Measurements from ENCODE around the gene GALNT2.

The GALNT2 gene

GRCh38 chr1:230066466-230067404 is at the start of gene GALNT2:
Gene GALNT2, plus strand, starts transcription at chr1:230067238. Its CDS starts 43 bp downstream, at chr1:230067281.
- DNase-seq (ENCODE audit: low spot score): peak; percentile 93

GRCh38 chr1:230020451-230020850 is 46.6 kb upstream of the GALNT2 start:
- DNase-seq (ENCODE audit: low spot score): no peak

GRCh38 chr1:230022666-230023380 is 44.2 kb upstream of the GALNT2 start:
- DNase-seq (ENCODE audit: low spot score): no peak

- DNase-seq (ENCODE audit: low spot score): no peak
Measured at GRCh38 chr1:230025686-230026085, 41.4 kb upstream of the GALNT2 start.

- no peak for DNase-seq (ENCODE audit: low spot score)
Measured at GRCh38 chr1:230026139-230026538, 40.9 kb upstream of the GALNT2 start.

GRCh38 chr1:230026572-230026971 is 40.5 kb upstream of the GALNT2 start:
- DNase-seq (ENCODE audit: low spot score): peak; percentile 5

GRCh38 chr1:230028602-230029223 is 38.3 kb upstream of the GALNT2 start:
- no peak for DNase-seq (ENCODE audit: low spot score)

- no peak for DNase-seq (ENCODE audit: low spot score)
Measured at GRCh38 chr1:230029244-230029941, 37.6 kb upstream of the GALNT2 start.

- no peak for DNase-seq (ENCODE audit: low spot score)
Measured at GRCh38 chr1:230030122-230030821, 36.8 kb upstream of the GALNT2 start.

GRCh38 chr1:230031131-230031530 is 35.9 kb upstream of the GALNT2 start:
- DNase-seq (ENCODE audit: low spot score): no peak

GRCh38 chr1:230032516-230033281 is 34.3 kb upstream of the GALNT2 start:
- no peak for DNase-seq (ENCODE audit: low spot score)

- DNase-seq (ENCODE audit: low spot score): no peak
Measured at GRCh38 chr1:230037261-230037660, 29.8 kb upstream of the GALNT2 start.

- no peak for DNase-seq (ENCODE audit: low spot score)
Measured at GRCh38 chr1:230040440-230040839, 26.6 kb upstream of the GALNT2 start.

GRCh38 chr1:230043081-230043480 is 24.0 kb upstream of the GALNT2 start:
- DNase-seq (ENCODE audit: low spot score): no peak

GRCh38 chr1:230044729-230045128 is 22.3 kb upstream of the GALNT2 start:
- no peak for DNase-seq (ENCODE audit: low spot score)

GRCh38 chr1:230047114-230047865 is 19.7 kb upstream of the GALNT2 start:
- DNase-seq (ENCODE audit: low spot score): no peak

GRCh38 chr1:230048322-230048721 is 18.7 kb upstream of the GALNT2 start:
- DNase-seq (ENCODE audit: low spot score): no peak

GRCh38 chr1:230048922-230049321 is 18.1 kb upstream of the GALNT2 start:
- no peak for DNase-seq (ENCODE audit: low spot score)

- no peak for DNase-seq (ENCODE audit: low spot score)
Measured at GRCh38 chr1:230049731-230050130, 17.3 kb upstream of the GALNT2 start.

All from LoVo (cell line).